Ishikawa (cell line): Measurements from ENCODE around the gene TLE5.
A peak's percentile ranks its signal among the peaks of the same experiment; 100 is the strongest.

Experiments
- CEBPB ChIP-seq: IDR thresholded peaks from 2 replicates; pipeline ENCODE4 v1.6.1; 2012
- CREB1 ChIP-seq: IDR thresholded peaks from 2 replicates; pipeline ENCODE4 v1.6.1; 2012; ENCODE audit warnings: low read depth
- EGR1 ChIP-seq: IDR thresholded peaks from 2 replicates; pipeline ENCODE4 v1.6.1; 2012
- EP300 ChIP-seq: IDR thresholded peaks from 2 replicates; pipeline ENCODE4 v1.6.1; 2012; ENCODE audit warnings: borderline replicate concordance
- FOXM1 ChIP-seq: IDR thresholded peaks from 2 replicates; pipeline ENCODE4 v1.6.1; 2012; ENCODE audit warnings: low read depth, borderline replicate concordance
- MAX ChIP-seq: IDR thresholded peaks from 2 replicates; pipeline ENCODE4 v1.6.1; 2012
- NFIC ChIP-seq: IDR thresholded peaks from 2 replicates; pipeline ENCODE4 v1.6.1; 2012
- RAD21 ChIP-seq: IDR thresholded peaks from 2 replicates; pipeline ENCODE4 v1.6.1; 2012; ENCODE audit warnings: low read depth
- REST ChIP-seq: IDR thresholded peaks from 2 replicates; pipeline ENCODE4 v1.6.1; 2012; ENCODE audit warnings: low read depth, mild to moderate bottlenecking
- TAF1 ChIP-seq: IDR thresholded peaks from 2 replicates; pipeline ENCODE4 v1.6.1; 2012; ENCODE audit warnings: low read depth, mild to moderate bottlenecking
- TCF12 ChIP-seq: IDR thresholded peaks from 2 replicates; pipeline ENCODE4 v1.6.1; 2012; ENCODE audit warnings: low read depth
- TEAD4 ChIP-seq: IDR thresholded peaks from 2 replicates; pipeline ENCODE4 v1.6.1; 2012
- USF1 ChIP-seq: IDR thresholded peaks from 2 replicates; pipeline ENCODE4 v1.6.1; 2012
- YY1 ChIP-seq: IDR thresholded peaks from 2 replicates; pipeline ENCODE4 v1.6.1; 2012; ENCODE audit warnings: low read depth
- ZBTB7A ChIP-seq: IDR thresholded peaks from 2 replicates; pipeline ENCODE4 v1.6.1; 2012; ENCODE audit warnings: low read depth

TLE5 gene

GRCh38 chr19:3048190-3048533 lies 14.1 kb downstream of the TLE5 start:
- no peak for TF ChIP-seq RAD21
- no peak for TF ChIP-seq MAX
- TF ChIP-seq YY1: no peak
- no peak for TF ChIP-seq EGR1
- no peak for TF ChIP-seq CREB1
- no peak for TF ChIP-seq USF1
- TF ChIP-seq ZBTB7A: no peak
- TF ChIP-seq EP300: no peak
- no peak for TF ChIP-seq NFIC
- TF ChIP-seq TEAD4: no peak

- 0 out of 2 replicates have a peak, but pooled peaks have one; percentile 38 for TF ChIP-seq YY1
- TF ChIP-seq EP300: peak; percentile 5; the same call in 1 of the 2 replicates
- TF ChIP-seq RAD21: no peak
- TF ChIP-seq ZBTB7A: no peak
- no peak for TF ChIP-seq CREB1
- no peak for TF ChIP-seq FOXM1
- TF ChIP-seq NFIC: peak; percentile 12; the same call in 1 of the 2 replicates
- TF ChIP-seq TCF12: 0 out of 2 replicates have a peak, but pooled peaks have one; percentile 15
These were observed 14.7 kb downstream of the TLE5 start for GRCh38 chr19:3047496-3048189.

- TF ChIP-seq NFIC: 0 out of 2 replicates have a peak, but pooled peaks have one; percentile 40
- peak; percentile 79 for TF ChIP-seq ZBTB7A
- no peak for TF ChIP-seq EGR1
- peak; percentile 26; the same call in 1 of the 2 replicates for TF ChIP-seq TCF12
These were observed 15.4 kb downstream of the TLE5 start for GRCh38 chr19:3046698-3047495.

- TF ChIP-seq RAD21 (no peak), EP300 (no peak), YY1 (no peak), USF1 (no peak), REST (no peak), FOXM1 (no peak), MAX (no peak)
These were observed 16.2 kb downstream of the TLE5 start for GRCh38 chr19:3045885-3046697.

GRCh38 chr19:3045191-3045590 lies 17.1 kb downstream of the TLE5 start:
- TF ChIP-seq USF1: no peak
- no peak for TF ChIP-seq TEAD4
- TF ChIP-seq MAX: no peak
- no peak for TF ChIP-seq CEBPB
- TF ChIP-seq FOXM1: no peak
- TF ChIP-seq EGR1: no peak
- no peak for TF ChIP-seq TAF1
- TF ChIP-seq TCF12: no peak
- no peak for TF ChIP-seq ZBTB7A
- no peak for TF ChIP-seq EP300
- no peak for TF ChIP-seq CREB1
- no peak for TF ChIP-seq REST
- no peak for TF ChIP-seq NFIC
- TF ChIP-seq YY1: no peak
